IMR-90 (cell line): ENCODE results near the gene KCTD10. TPM values are rescaled to one million over a fixed set of nuclear protein-coding genes. Genes with fewer than 3 reads are reported as not detected.

Source experiments
- ATAC-seq: fragments of 200-7000 bp; cut with Tn5 transposase; 2 replicates; pipeline ENCODE4 v1.9.1; 2020; ENCODE audit warnings: low read depth, mild to moderate bottlenecking, moderate library complexity
- BruUV-seq: library from RNA; stranded (reverse); fragments of 400-500 nt; replicated peaks from 2 replicates; lab custom pipeline; 2021; lab: Mats Ljungman, UMichigan
- CTCF ChIA-PET: fragments of 300-600 bp; formaldehyde crosslinking; extraction: SDS; loops from one replicate; lab custom pipeline; 2021; ENCODE audit warnings: antibody characterized with exemption; lab: Yijun Ruan, JAX
- POLR2A ChIA-PET: fragments of 300-600 bp; sonication (Branson Sonifier 250); formaldehyde crosslinking; loops from one replicate; lab custom pipeline; 2022; ENCODE audit warnings: antibody characterized with exemption; ENCODE audit not compliant: unreplicated experiment; lab: Charles Lee
- DNase-seq: peaks from one replicate; pipeline ENCODE4 v3.0.0; 2013
- H2AFZ ChIP-seq: replicated peaks from 2 replicates; pipeline ENCODE3; 2013; ENCODE audit warnings: low read length, mild to moderate bottlenecking; ENCODE audit not compliant: poor library complexity
- H2AK5ac ChIP-seq: 2 replicates; pipeline ENCODE4 v1.6.1; 2013; ENCODE audit warnings: low read depth, low read length, inconsistent platforms
- H2AK9ac ChIP-seq: replicated peaks from 2 replicates; pipeline ENCODE3; 2013; ENCODE audit warnings: mild to moderate bottlenecking, low read depth, low read length, moderate library complexity; ENCODE audit not compliant: poor library complexity
- H2BK120ac ChIP-seq: 2 replicates; pipeline ENCODE4 v1.6.1; 2013; ENCODE audit warnings: low read depth, low read length, inconsistent platforms
- H2BK15ac ChIP-seq: 3 replicates; pipeline ENCODE4 v1.6.1; 2013; ENCODE audit warnings: low read depth, low read length, inconsistent platforms
- H2BK20ac ChIP-seq: 2 replicates; pipeline ENCODE4 v1.6.1; 2013; ENCODE audit warnings: low read depth, mild to moderate bottlenecking, inconsistent platforms, low read length, moderate library complexity
- H2BK5ac ChIP-seq: 2 replicates; pipeline ENCODE4 v1.6.1; 2013; ENCODE audit warnings: mild to moderate bottlenecking, low read depth, low read length, inconsistent platforms; ENCODE audit not compliant: poor library complexity, severe bottlenecking
- H3K14ac ChIP-seq: replicated peaks from 2 replicates; pipeline ENCODE4 v1.6.1; 2013; ENCODE audit warnings: low read depth, low read length, inconsistent platforms
- H3K18ac ChIP-seq: 2 replicates; pipeline ENCODE4 v1.6.1; 2013; ENCODE audit warnings: low read depth, low read length, control low read depth
- H3K23ac ChIP-seq: 2 replicates; pipeline ENCODE4 v1.6.1; 2013; ENCODE audit warnings: low read depth, low read length, inconsistent platforms
- H3K27ac ChIP-seq: 2 replicates; pipeline ENCODE4 v1.5.1; 2013; ENCODE audit warnings: mild to moderate bottlenecking, control low read depth, low read length; ENCODE audit not compliant: insufficient read depth
- H3K27me3 ChIP-seq: 2 replicates; pipeline ENCODE4 v1.6.1; 2013; ENCODE audit warnings: low read length; ENCODE audit not compliant: control insufficient read depth, insufficient read depth
- H3K36me3 ChIP-seq: 2 replicates; pipeline ENCODE4 v1.6.1; 2013; ENCODE audit warnings: low read length, mixed read lengths; ENCODE audit not compliant: control insufficient read depth, insufficient read depth
- H3K4ac ChIP-seq: 2 replicates; pipeline ENCODE4 v1.6.1; 2013; ENCODE audit warnings: low read depth, low read length, inconsistent platforms
- H3K4me1 ChIP-seq: 2 replicates; pipeline ENCODE4 v1.6.1; 2013; ENCODE audit warnings: low read length, mixed read lengths; ENCODE audit not compliant: control insufficient read depth, insufficient read depth
- H3K4me2 ChIP-seq: 2 replicates; pipeline ENCODE4 v1.6.1; 2013; ENCODE audit warnings: low read depth, mild to moderate bottlenecking, control low read depth, low read length, moderate library complexity
- H3K4me3 ChIP-seq: 2 replicates; pipeline ENCODE4 v1.5.1; 2013; ENCODE audit warnings: low read depth, mild to moderate bottlenecking, control low read depth, low read length, moderate library complexity; ENCODE audit not compliant: insufficient read depth
- H3K56ac ChIP-seq: 2 replicates; pipeline ENCODE4 v1.6.1; 2013; ENCODE audit warnings: low read length, inconsistent platforms; ENCODE audit not compliant: insufficient read depth; ENCODE audit errors: extremely low read depth
- H3K79me1 ChIP-seq, 2 experiments: 2 replicates each; pipeline ENCODE4 v1.6.1; 2013; ENCODE audit warnings: low read length in 2 of 2, inconsistent platforms in 1 of 2, low read depth in 1 of 2
- H3K9ac ChIP-seq: 2 replicates; pipeline ENCODE4 v1.6.1; 2013; ENCODE audit warnings: low read depth, low read length, control low read depth
- H3K9me1 ChIP-seq: 2 replicates; pipeline ENCODE4 v1.6.1; 2013; ENCODE audit warnings: low read length, inconsistent platforms; ENCODE audit not compliant: insufficient read depth
- H3K9me3 ChIP-seq: 2 replicates; pipeline ENCODE4 v1.6.1; 2013; ENCODE audit warnings: low read length; ENCODE audit not compliant: control insufficient read depth, insufficient read depth
- H4K20me1 ChIP-seq: 2 replicates; pipeline ENCODE4 v1.6.1; 2013; ENCODE audit warnings: low read length, inconsistent platforms; ENCODE audit not compliant: insufficient read depth
- H4K5ac ChIP-seq: 2 replicates; pipeline ENCODE4 v1.6.1; 2013; ENCODE audit warnings: mild to moderate bottlenecking, low read depth, low read length, control low read depth
- H4K8ac ChIP-seq, 2 experiments: 2 replicates each; pipeline ENCODE4 v1.6.1; 2013; ENCODE audit warnings: low read depth in 2 of 2, low read length in 2 of 2, control low read depth in 1 of 2, inconsistent platforms in 1 of 2
- H4K91ac ChIP-seq: 2 replicates; pipeline ENCODE4 v1.6.1; 2013; ENCODE audit warnings: low read depth, low read length, inconsistent platforms; ENCODE audit not compliant: insufficient read depth
- BHLHE40 ChIP-seq: fragments of 150-350 bp; IDR thresholded peaks from 2 replicates; pipeline ENCODE4 v1.6.1; 2016; ENCODE audit warnings: mild to moderate bottlenecking, low read depth, low read length
- CEBPB ChIP-seq: IDR thresholded peaks from 2 replicates; pipeline ENCODE4 v1.6.1; 2012; ENCODE audit warnings: low read depth, low read length, improper control_type of control experiment
- CHD1 ChIP-seq: IDR thresholded peaks from 2 replicates; pipeline ENCODE4 v1.6.1; 2012; ENCODE audit warnings: low read depth, low read length, improper control_type of control experiment
- CTCF ChIP-seq: conservative IDR thresholded peaks from 2 replicates; pipeline ENCODE4 v1.5.1; 2012; ENCODE audit warnings: mild to moderate bottlenecking, low read depth, low read length, improper control_type of control experiment
- ELK1 ChIP-seq: fragments of 150-350 bp; IDR thresholded peaks from 2 replicates; pipeline ENCODE4 v1.6.1; 2016; ENCODE audit warnings: low read depth, mild to moderate bottlenecking, low read length, moderate library complexity, borderline replicate concordance
- FOS ChIP-seq: fragments of 150-350 bp; IDR thresholded peaks from 2 replicates; pipeline ENCODE4 v1.6.1; 2016; ENCODE audit warnings: low read depth, low read length
- MAFK ChIP-seq: IDR thresholded peaks from 2 replicates; pipeline ENCODE4 v1.6.1; 2012; ENCODE audit warnings: low read depth, low read length, improper control_type of control experiment
- MAZ ChIP-seq: IDR thresholded peaks from 2 replicates; pipeline ENCODE4 v1.6.1; 2012; ENCODE audit warnings: low read depth, mild to moderate bottlenecking, low read length, improper control_type of control experiment, moderate library complexity, borderline replicate concordance
- MXI1 ChIP-seq: IDR thresholded peaks from 2 replicates; pipeline ENCODE4 v1.6.1; 2012; ENCODE audit warnings: low read depth, mild to moderate bottlenecking, low read length, moderate library complexity, borderline replicate concordance
- NFE2L2 ChIP-seq: fragments of 150-350 bp; IDR thresholded peaks from 2 replicates; pipeline ENCODE4 v1.6.1; 2016; ENCODE audit warnings: low read depth, mild to moderate bottlenecking, low read length
- POLR2A ChIP-seq: IDR thresholded peaks from 2 replicates; pipeline ENCODE4 v1.6.1; 2012; ENCODE audit warnings: mild to moderate bottlenecking, low read depth, low read length
- RAD21 ChIP-seq: IDR thresholded peaks from 2 replicates; pipeline ENCODE4 v1.6.1; 2012; ENCODE audit warnings: low read length, improper control_type of control experiment
- RCOR1 ChIP-seq: IDR thresholded peaks from 2 replicates; pipeline ENCODE4 v1.6.1; 2012; ENCODE audit warnings: mild to moderate bottlenecking, low read length, improper control_type of control experiment; ENCODE audit not compliant: insufficient replicate concordance
- RFX5 ChIP-seq: IDR thresholded peaks from 2 replicates; pipeline ENCODE4 v1.8.0; 2012; ENCODE audit warnings: low read depth, mild to moderate bottlenecking, low read length, moderate library complexity
- SMC3 ChIP-seq: fragments of 150-350 bp; IDR thresholded peaks from 2 replicates; pipeline ENCODE4 v1.6.1; 2016; ENCODE audit warnings: low read depth, mild to moderate bottlenecking, antibody characterized with exemption, low read length, moderate library complexity
- USF2 ChIP-seq: fragments of 150-350 bp; IDR thresholded peaks from 2 replicates; pipeline ENCODE4 v1.6.1; 2017; ENCODE audit warnings: mild to moderate bottlenecking, antibody characterized with exemption, low read length, low read depth
- WGBS, 2 experiments: methylation state at CpG; one replicate each; pipeline versions ENCODE4 v1.1.5 to v1.1.7; 2013; ENCODE audit warnings: missing lambda C conversion rate in 2 of 2; ENCODE audit not compliant: insufficient read length in 1 of 2; ENCODE audit errors: extremely low coverage in 2 of 2; 5-methylcytosine and 5-hydroxymethylcytosine counted together
- dilution Hi-C: fragments of 300-500 bp; cut with HindIII; formaldehyde crosslinking; loops from one replicate; pipeline ENCODE4 v1.14.3; 2018; ENCODE audit warnings: low sequenced_read_pairs; ENCODE audit not compliant: unreplicated experiment
- in situ Hi-C: fragments of 300-500 bp; cut with MboI; formaldehyde crosslinking; loops from 3 replicates; pipeline ENCODE4 v1.14.3; 2019; ENCODE audit warnings: low sequenced_read_pairs, inconsistent platforms, mixed read lengths
- intact Hi-C: fragments of 100-400 bp; cut with micrococcal nuclease; formaldehyde crosslinking; loops from 2 replicates; pipeline ENCODE4 v1.10.0; 2022
- polyA plus RNA-seq, 3 experiments: library from polyadenylated mRNA; depleted of rRNA; stranded (reverse); fragments of >200 nt; gene quantifications; 2 replicates each; pipeline ENCODE4 v1.2.3, GENCODE V29; 2012; ENCODE audit warnings: low replicate concordance in 1 of 3
- total RNA-seq: library from RNA; depleted of rRNA; stranded (reverse); fragments of >200 nt; gene quantifications from 2 replicates; pipeline ENCODE4 v1.2.3, GENCODE V29; 2012

KCTD10 gene
- total and polyA plus RNA-seq, 2 of the 4 experiments (the other 2 are of a cell fraction): 72.1 to 88.4 TPM

GRCh38 chr12:109446869-109447268, 30.2 kb downstream of the KCTD10 start:
- no peak overlapping the region for H3K56ac ChIP-seq
- no peak overlapping the region for H2BK5ac ChIP-seq
- no peak overlapping the region for H3K14ac ChIP-seq
- H4K20me1 ChIP-seq: peaks cover 34% of the 10 kb centered on the region
- H3K79me1 ChIP-seq: peaks cover 31 to 75% of the 10 kb centered on the region in 2 experiments
- H3K23ac ChIP-seq: no peak overlapping the region
- H2AFZ ChIP-seq: no peak overlapping the region
- H3K4me1 ChIP-seq: peaks cover 10% of the 10 kb centered on the region
- H3K9ac ChIP-seq: no peak overlapping the region
- dilution Hi-C loops: no loop called here
- no peak overlapping the region for H4K8ac ChIP-seq
- DNase-seq (no peak), ATAC-seq (no peak)
- in situ Hi-C loops: no loop called here
- ChIA-PET POLR2A (no interaction called here), CTCF (no interaction called here)
- H2BK20ac ChIP-seq: no peak overlapping the region
- H2AK5ac ChIP-seq: no peak overlapping the region
- no peak overlapping the region for H4K5ac ChIP-seq
- TF ChIP-seq MAFK: no peak
- no peak for TF ChIP-seq BHLHE40
- no peak for TF ChIP-seq ELK1
- no peak for TF ChIP-seq RFX5
- no peak for TF ChIP-seq CEBPB
- no peak for TF ChIP-seq MXI1
- no peak for TF ChIP-seq NFE2L2
- no peak for TF ChIP-seq CHD1
- TF ChIP-seq SMC3: no peak
- no peak for TF ChIP-seq USF2
- no peak for TF ChIP-seq MAZ
- TF ChIP-seq POLR2A: no peak
- no peak for TF ChIP-seq FOS
- TF ChIP-seq CTCF: no peak
- TF ChIP-seq RAD21: no peak
- TF ChIP-seq RCOR1: no peak
- H3K9me3 ChIP-seq: no peaks in the 10 kb centered on the region
- no peak overlapping the region for H3K4me2 ChIP-seq
- no peak overlapping the region for H2BK15ac ChIP-seq
- 100% methylated on average over 1 of the region's 8 CpGs; no CpG with 5 or more reads in 1 of the 2 experiments for WGBS, 2 experiments
- peaks cover 50% of the 10 kb centered on the region for H3K36me3 ChIP-seq
- H2AK9ac ChIP-seq: no peak overlapping the region
- H3K27ac ChIP-seq: no peak overlapping the region
- BruUV-seq: no TSS peak
- H4K91ac ChIP-seq: no peak overlapping the region
- H3K27me3 ChIP-seq: no peaks in the 10 kb centered on the region
- no peak overlapping the region for H3K4me3 ChIP-seq
- no peak overlapping the region for H3K18ac ChIP-seq
- no peak overlapping the region for H3K4ac ChIP-seq
- intact Hi-C loops: no loop called here
- no peak overlapping the region for H2BK120ac ChIP-seq
- peaks cover 11% of the 10 kb centered on the region for H3K9me1 ChIP-seq
